Sigmoid colon (tissue), 7 donors: ENCODE data around the gene BOD1L1. TPM values are rescaled to one million over a fixed set of nuclear protein-coding genes. Genes with fewer than 3 reads are reported as not detected.

Source experiments
- DNase-seq: peaks from one replicate; pipeline ENCODE4 v3.0.0-alpha.2; 2019
- H3K27ac ChIP-seq, 4 donors: fragments of 200-600 bp; sonication (generic); one replicate each; pipeline ENCODE4 v1.5.1; 2016 to 2019; ENCODE audit warnings: mild to moderate bottlenecking in 1 of 4
- H3K27me3 ChIP-seq, 3 donors: fragments of 200-600 bp; sonication (generic); one replicate each; pipeline ENCODE4 v1.5.1; 2019; ENCODE audit warnings: mild to moderate bottlenecking in 1 of 3
- H3K36me3 ChIP-seq, 4 donors: fragments of 200-600 bp; sonication (generic); one replicate each; pipeline ENCODE4 v1.5.1; 2016 to 2019
- H3K4me1 ChIP-seq, 4 donors: fragments of 200-600 bp; sonication (generic); one replicate each; pipeline ENCODE4 v1.5.1; 2017 to 2019
- H3K4me3 ChIP-seq, 4 donors: fragments of 200-600 bp; sonication (generic); one replicate each; pipeline ENCODE4 v1.5.1; 2017 to 2019; ENCODE audit warnings: mild to moderate bottlenecking in 2 of 4, moderate library complexity in 1 of 4
- H3K9me3 ChIP-seq, 4 donors: fragments of 200-600 bp in 3 of 4; sonication (generic) in 3 of 4; one replicate each; pipeline versions ENCODE4 v1.5.1 to v1.6.1; 2013 to 2019
- EP300 ChIP-seq, 4 donors: sonication (generic); formaldehyde crosslinking; IDR thresholded peaks; one replicate each; pipeline ENCODE4 v1.6.1; 2017; ENCODE audit warnings: antibody characterized with exemption in 4 of 4
- POLR2A ChIP-seq, 2 donors: fragments of 450-650 bp; IDR thresholded peaks; one replicate each; pipeline ENCODE4 v1.6.1; 2016; ENCODE audit warnings: antibody characterized with exemption in 2 of 2, mild to moderate bottlenecking in 2 of 2, moderate library complexity in 2 of 2
- POLR2AphosphoS5 ChIP-seq, 4 donors: sonication (generic); formaldehyde crosslinking; IDR thresholded peaks; one replicate each; pipeline ENCODE4 v1.6.1; 2017; ENCODE audit warnings: antibody characterized with exemption in 4 of 4
- WGBS, 2 donors: extraction: QIAGEN DNeasy Blood & Tissue Kit; methylation state at CpG; one replicate each; pipeline ENCODE4 v1.1.7; 2013; 5-methylcytosine and 5-hydroxymethylcytosine counted together
- intact Hi-C: fragments of 100-400 bp; cut with DNase I; formaldehyde crosslinking; loops from one replicate; pipeline ENCODE4 v1.15.1; 2023
- polyA plus RNA-seq, 3 donors: library from polyadenylated mRNA; stranded (reverse); fragments of 200-250 nt; gene quantifications; one replicate each; pipeline ENCODE4 v1.2.3, GENCODE V29; 2013
- total RNA-seq, 4 donors: library from RNA; depleted of rRNA; stranded (reverse); fragments of >200 nt; gene quantifications; one replicate each; pipeline ENCODE4 v1.1.0, GENCODE V29; 2016
- TF ChIP-seq, protein P1 (sequence below), 4 experiments: fragments of 450-650 bp in 3 of 4; fragments of 200-600 bp in 1 of 4; IDR thresholded peaks; one replicate each; pipeline ENCODE4 v1.5.1; 2016 to 2019; ENCODE audit warnings: antibody characterized with exemption in 4 of 4, mild to moderate bottlenecking in 3 of 4, moderate library complexity in 2 of 4
- donor health status: healthy with polysubstance abuse.
- donor health status: Bipolar disorder and iron deficiency.
- donor health status: healthy.

Gene BOD1L1
- total and polyA plus RNA-seq, 7 donors, result 8.3 to 46.0 (median 34.3) TPM

DNA sequence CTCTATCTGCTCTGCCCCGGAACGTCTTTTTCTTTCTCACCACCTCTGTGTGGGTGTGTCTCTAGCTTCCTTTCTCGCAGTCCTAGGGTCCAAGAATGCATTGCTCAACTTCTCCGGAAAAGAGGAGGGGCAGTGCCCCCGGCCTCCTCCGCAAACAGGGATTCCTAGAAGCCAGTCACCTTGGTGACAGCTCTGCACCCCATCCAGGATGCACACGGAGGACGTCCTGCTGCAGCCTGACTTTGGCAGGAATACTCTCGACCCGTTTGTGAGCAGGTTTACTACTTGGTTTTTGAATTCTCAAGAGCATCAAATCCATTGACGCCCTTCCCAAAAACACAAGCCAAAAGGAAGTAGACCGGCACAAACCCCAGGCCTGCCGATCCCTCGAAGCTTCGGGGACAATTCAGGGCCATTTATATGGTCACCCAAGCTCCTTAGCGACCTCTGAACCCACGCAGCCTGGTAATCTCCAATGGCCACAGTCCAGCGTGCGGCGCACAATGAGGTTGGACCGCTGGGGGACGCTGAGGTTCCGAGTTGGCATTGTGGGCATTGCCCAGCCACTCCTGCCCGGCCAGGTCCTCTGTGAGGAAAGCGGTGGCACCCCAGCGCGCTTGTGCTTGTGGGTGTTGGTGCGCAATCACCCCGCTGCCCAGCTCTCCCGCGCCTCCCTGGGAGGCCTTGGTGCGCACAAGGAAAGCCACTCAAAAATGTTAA, 93.0 kb downstream of the BOD1L1 start:
- intact Hi-C loops, result no loop called here
- no peaks in the 10 kb centered on the region for H3K36me3 ChIP-seq
- peak overlapping the region in 1 of 4 donors; percentile 38 for H3K4me3 ChIP-seq
- H3K9me3 ChIP-seq, result no peaks in the 10 kb centered on the region
- peaks cover 0 to 9% (median 3%) of the 10 kb centered on the region in 4 donors for H3K4me1 ChIP-seq
- peaks cover 2 to 43% (median 5%) of the 10 kb centered on the region in 3 donors for H3K27me3 ChIP-seq
- H3K27ac ChIP-seq, result no peak overlapping the region
- TF ChIP-seq, protein P1, sequence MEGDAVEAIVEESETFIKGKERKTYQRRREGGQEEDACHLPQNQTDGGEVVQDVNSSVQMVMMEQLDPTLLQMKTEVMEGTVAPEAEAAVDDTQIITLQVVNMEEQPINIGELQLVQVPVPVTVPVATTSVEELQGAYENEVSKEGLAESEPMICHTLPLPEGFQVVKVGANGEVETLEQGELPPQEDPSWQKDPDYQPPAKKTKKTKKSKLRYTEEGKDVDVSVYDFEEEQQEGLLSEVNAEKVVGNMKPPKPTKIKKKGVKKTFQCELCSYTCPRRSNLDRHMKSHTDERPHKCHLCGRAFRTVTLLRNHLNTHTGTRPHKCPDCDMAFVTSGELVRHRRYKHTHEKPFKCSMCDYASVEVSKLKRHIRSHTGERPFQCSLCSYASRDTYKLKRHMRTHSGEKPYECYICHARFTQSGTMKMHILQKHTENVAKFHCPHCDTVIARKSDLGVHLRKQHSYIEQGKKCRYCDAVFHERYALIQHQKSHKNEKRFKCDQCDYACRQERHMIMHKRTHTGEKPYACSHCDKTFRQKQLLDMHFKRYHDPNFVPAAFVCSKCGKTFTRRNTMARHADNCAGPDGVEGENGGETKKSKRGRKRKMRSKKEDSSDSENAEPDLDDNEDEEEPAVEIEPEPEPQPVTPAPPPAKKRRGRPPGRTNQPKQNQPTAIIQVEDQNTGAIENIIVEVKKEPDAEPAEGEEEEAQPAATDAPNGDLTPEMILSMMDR (IDR thresholded peaks at IDR 0.05), result no peak
- TF ChIP-seq EP300 (IDR thresholded peaks at IDR 0.05), result no peak
- TF ChIP-seq POLR2AphosphoS5 (IDR thresholded peaks at IDR 0.05), result no peak
- no peak for TF ChIP-seq POLR2A (IDR thresholded peaks at IDR 0.05)
- WGBS, 2 donors, result 15 to 17% methylated on average over 32 of the region's 32 CpGs
- DNase-seq, result peak; percentile 54

DNA sequence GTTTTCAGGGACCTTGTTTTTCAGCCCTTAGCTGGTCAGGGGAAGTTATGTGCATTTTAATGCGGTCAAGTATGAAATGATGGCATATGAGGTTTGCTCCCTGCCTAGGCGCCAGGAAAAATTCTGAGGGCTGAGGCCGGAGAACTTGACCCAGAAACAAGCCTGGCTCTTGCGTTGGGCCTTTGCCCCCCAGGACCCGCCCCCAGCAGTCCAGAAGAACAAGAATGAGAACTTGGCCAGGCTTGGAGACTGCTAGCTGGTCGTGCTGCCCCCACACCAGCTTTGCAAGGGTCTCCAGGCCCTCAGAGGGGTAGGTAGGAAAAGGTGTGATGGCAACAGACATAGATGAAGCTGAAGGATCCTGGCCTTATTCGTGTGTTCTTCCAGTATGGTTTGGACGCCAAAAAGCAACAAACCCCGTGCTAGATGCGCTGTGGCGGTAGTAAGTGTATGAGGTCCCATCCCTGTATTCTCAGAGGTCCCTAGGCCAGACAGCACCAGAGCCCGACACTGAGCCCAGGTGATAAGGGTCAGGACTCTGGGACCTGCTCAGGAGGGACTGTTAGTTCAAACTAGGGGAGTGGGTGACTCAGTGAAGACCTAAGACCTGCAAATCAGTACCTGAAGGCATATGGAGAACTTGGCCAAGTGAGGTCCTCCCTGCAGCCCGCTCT, 93.7 kb downstream of the BOD1L1 start:
- Histone ChIP-seq H3K27me3 (peaks cover 0 to 46% (median 5%) of the 10 kb centered on the region in 3 donors), H3K36me3 (no peaks in the 10 kb centered on the region), H3K27ac (no peak overlapping the region), H3K4me1 (peaks cover 0 to 4% (median under 1%) of the 10 kb centered on the region in 4 donors), H3K4me3 (no peak overlapping the region), H3K9me3 (no peaks in the 10 kb centered on the region)
- DNase-seq, result no peak
- TF ChIP-seq, protein P1 (IDR thresholded peaks at IDR 0.05), result no peak
- no peak for TF ChIP-seq EP300 (IDR thresholded peaks at IDR 0.05)
- no peak for TF ChIP-seq POLR2AphosphoS5 (IDR thresholded peaks at IDR 0.05)
- TF ChIP-seq POLR2A (IDR thresholded peaks at IDR 0.05), result no peak
- 30 to 31% methylated on average over 13 of the region's 13 CpGs for WGBS, 2 donors
- intact Hi-C loops, result no loop called here

DNA sequence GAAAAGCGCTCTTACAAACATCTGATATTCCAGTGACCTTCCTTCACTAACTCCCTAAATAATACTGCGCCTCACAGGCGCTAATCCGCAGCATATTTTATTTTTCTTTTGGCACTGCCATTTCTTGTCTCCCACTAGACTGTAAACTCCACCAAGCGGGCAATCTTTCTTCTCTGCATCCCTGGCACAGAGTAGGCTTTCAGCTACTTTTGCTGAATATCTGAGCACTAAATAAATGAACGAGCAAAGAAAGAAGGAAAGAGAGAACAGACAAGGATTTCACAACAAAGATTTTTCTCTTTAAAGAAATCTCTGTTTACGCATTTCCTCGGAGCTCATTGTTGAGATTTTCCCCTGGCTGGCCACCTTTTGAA, 95.9 kb downstream of the BOD1L1 start:
- Histone ChIP-seq H3K4me1 (peaks cover 0 to 14% (median 9%) of the 10 kb centered on the region in 4 donors), H3K27me3 (peaks cover 9 to 58% (median 14%) of the 10 kb centered on the region in 3 donors), H3K9me3 (no peaks in the 10 kb centered on the region), H3K27ac (no peak overlapping the region), H3K4me3 (no peak overlapping the region), H3K36me3 (no peaks in the 10 kb centered on the region)
- TF ChIP-seq POLR2AphosphoS5 (IDR thresholded peaks at IDR 0.05), result no peak
- TF ChIP-seq EP300 (IDR thresholded peaks at IDR 0.05), result no peak
- TF ChIP-seq, protein P1 (IDR thresholded peaks at IDR 0.05), result no peak
- no peak for TF ChIP-seq POLR2A (IDR thresholded peaks at IDR 0.05)
- no peak for DNase-seq
- intact Hi-C loops, result no loop called here
- WGBS, 2 donors, result 38 to 42% methylated on average over 8 of the region's 8 CpGs

DNA sequence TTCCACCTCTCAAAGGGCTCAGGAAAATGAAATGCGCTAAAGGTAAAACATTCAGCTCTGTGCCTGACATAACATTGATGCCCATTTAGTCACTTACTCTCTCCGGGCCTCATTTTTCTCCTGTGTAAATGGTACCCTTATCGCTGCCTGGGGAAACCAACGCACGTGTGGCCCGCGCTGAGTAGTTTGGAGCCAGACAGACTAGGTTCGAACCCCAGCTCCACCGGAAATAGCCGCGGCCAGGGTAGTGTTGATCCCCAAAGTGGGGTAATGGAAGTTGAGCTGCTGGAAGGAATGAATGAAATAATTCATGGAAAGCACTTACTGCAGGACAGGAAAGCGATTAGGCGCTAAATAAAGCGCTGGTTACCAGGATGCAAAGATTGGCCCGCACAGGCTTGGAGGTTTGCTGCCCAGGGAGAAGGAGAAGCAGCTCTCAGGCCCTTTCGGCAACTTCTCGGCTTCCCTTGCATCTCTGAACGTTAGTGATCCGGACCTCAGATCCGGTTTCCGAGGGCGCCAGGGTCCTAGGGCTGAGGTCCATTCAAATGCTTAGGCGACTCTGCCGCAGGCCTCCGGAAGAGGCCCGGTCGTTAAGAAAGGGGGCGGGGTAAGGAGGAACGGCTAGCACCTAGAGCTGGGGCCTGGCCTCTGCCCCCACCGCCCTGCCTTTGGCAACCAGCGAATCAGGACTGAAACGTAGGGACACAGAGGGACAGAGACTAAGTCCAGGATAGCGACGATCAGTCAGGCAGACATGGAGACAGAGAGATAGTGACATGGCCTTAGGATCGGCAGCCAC, 96.5 kb downstream of the BOD1L1 start:
- WGBS, 2 donors, result 19 to 27% methylated on average over 35 of the region's 35 CpGs
- H3K36me3 ChIP-seq, result no peaks in the 10 kb centered on the region
- intact Hi-C loops, result no loop called here
- no peaks in the 10 kb centered on the region for H3K9me3 ChIP-seq
- TF ChIP-seq EP300 (IDR thresholded peaks at IDR 0.05) (no peak), POLR2AphosphoS5 (IDR thresholded peaks at IDR 0.05) (no peak), POLR2A (IDR thresholded peaks at IDR 0.05) (no peak)
- TF ChIP-seq, protein P1 (IDR thresholded peaks at IDR 0.05), result no peak
- no peak overlapping the region for H3K27ac ChIP-seq
- no peak overlapping the region for H3K4me3 ChIP-seq
- H3K27me3 ChIP-seq, result peaks cover 13 to 60% (median 18%) of the 10 kb centered on the region in 3 donors
- peak; percentile 49 for DNase-seq
- peaks cover 0 to 14% (median 9%) of the 10 kb centered on the region in 4 donors for H3K4me1 ChIP-seq
